Progenitor cell of endocrine pancreas (in vitro differentiated cells): ENCODE data around the gene TXNDC11. TPM values are rescaled to one million over a fixed set of nuclear protein-coding genes. Genes with fewer than 3 reads are reported as not detected.

Source experiments
- DNase-seq: peaks from one replicate; pipeline ENCODE4 v3.0.0; 2021; ENCODE audit warnings: low spot score; ENCODE audit not compliant: unreplicated experiment
- H3K27ac Mint-ChIP-seq: 2 replicates; pipeline ENCODE4 v1.8.0; 2021; ENCODE audit warnings: mild to moderate bottlenecking, moderate library complexity, mixed read lengths
- H3K27me3 Mint-ChIP-seq: 2 replicates; pipeline ENCODE4 v1.8.0; 2021; ENCODE audit warnings: mixed read lengths
- H3K36me3 Mint-ChIP-seq: 2 replicates; pipeline ENCODE4 v1.8.0; 2022; ENCODE audit warnings: mixed read lengths; ENCODE audit not compliant: insufficient read depth
- H3K4me1 Mint-ChIP-seq: 2 replicates; pipeline ENCODE4 v1.8.0; 2021; ENCODE audit warnings: low read depth, mixed read lengths
- H3K4me3 Mint-ChIP-seq: 2 replicates; pipeline ENCODE4 v1.8.0; 2021; ENCODE audit warnings: low read depth, mild to moderate bottlenecking, moderate library complexity, mixed read lengths
- H3K9me3 Mint-ChIP-seq: 2 replicates; pipeline ENCODE4 v1.8.0; 2021; ENCODE audit warnings: low read depth, mixed read lengths
- total RNA-seq: library from RNA; stranded (reverse); gene quantifications from 2 replicates; pipeline ENCODE4 v1.2.1, GENCODE V29; 2021
- TF ChIP-seq, protein P1 (sequence below): fragments of 200-600 bp; sonication (generic); IDR thresholded peaks from one replicate; pipeline ENCODE4 v1.5.0; 2021; ENCODE audit warnings: antibody characterized with exemption, mild to moderate bottlenecking; ENCODE audit not compliant: unreplicated experiment

TXNDC11 gene
- total RNA-seq, 1 donor from 2014 or later = 30.8 TPM

DNA sequence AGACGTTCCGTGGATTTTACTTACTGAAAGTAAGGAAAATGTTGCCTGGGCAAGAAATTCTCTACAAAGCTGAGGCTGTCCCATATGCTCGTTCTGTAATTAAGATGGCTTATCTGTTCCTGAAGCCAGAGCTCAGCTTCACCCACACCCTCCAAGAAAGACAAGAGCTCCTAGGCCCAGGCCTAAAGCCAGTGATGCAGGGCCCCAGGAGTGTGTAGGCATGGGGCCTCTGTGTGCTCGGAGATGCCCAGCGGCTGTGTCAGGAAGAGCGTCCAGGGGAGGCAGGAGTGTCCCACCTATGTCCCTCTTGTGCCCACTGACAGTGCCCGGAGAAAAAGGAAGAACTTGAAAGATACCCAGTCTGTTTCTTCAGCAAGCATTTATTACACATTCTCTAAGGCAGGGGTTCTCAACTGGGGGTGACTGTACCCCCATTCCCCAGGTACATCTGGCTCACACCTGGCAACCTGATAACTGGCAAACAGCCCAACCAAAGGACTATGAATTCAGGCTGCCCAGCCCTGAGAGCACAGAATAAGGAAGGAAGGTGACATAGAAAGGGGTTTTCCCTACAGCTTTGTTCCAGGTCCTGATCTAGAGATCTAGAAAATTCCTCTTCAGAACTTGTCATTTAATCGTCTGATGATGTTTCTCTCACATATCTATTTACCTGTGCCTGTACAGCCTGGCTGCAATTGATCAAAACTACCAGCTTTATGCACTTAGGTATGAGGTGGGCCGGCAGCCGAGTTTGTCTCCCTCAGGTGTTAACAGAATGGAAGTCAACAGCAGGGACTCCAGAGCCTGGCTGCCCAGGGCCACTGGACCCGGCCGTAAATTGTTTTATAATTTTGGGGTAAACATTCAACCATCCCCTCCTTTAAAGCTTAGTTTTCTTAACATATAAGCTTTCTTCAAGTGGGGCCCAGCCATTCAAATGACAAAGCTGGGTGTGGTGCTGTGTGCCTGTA lies 62.4 kb downstream of the TXNDC11 start:
- H3K4me1 Mint-ChIP-seq = peaks cover 1% of the 10 kb centered on the region
- H3K36me3 Mint-ChIP-seq = peaks cover 26% of the 10 kb centered on the region
- H3K27ac Mint-ChIP-seq = peak overlapping the region; percentile 43
- DNase-seq = no peak
- TF ChIP-seq, protein P1, sequence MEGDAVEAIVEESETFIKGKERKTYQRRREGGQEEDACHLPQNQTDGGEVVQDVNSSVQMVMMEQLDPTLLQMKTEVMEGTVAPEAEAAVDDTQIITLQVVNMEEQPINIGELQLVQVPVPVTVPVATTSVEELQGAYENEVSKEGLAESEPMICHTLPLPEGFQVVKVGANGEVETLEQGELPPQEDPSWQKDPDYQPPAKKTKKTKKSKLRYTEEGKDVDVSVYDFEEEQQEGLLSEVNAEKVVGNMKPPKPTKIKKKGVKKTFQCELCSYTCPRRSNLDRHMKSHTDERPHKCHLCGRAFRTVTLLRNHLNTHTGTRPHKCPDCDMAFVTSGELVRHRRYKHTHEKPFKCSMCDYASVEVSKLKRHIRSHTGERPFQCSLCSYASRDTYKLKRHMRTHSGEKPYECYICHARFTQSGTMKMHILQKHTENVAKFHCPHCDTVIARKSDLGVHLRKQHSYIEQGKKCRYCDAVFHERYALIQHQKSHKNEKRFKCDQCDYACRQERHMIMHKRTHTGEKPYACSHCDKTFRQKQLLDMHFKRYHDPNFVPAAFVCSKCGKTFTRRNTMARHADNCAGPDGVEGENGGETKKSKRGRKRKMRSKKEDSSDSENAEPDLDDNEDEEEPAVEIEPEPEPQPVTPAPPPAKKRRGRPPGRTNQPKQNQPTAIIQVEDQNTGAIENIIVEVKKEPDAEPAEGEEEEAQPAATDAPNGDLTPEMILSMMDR = no peak
- H3K27me3 Mint-ChIP-seq = no peaks in the 10 kb centered on the region
- H3K4me3 Mint-ChIP-seq = no peak overlapping the region
- no peaks in the 10 kb centered on the region for H3K9me3 Mint-ChIP-seq

DNA sequence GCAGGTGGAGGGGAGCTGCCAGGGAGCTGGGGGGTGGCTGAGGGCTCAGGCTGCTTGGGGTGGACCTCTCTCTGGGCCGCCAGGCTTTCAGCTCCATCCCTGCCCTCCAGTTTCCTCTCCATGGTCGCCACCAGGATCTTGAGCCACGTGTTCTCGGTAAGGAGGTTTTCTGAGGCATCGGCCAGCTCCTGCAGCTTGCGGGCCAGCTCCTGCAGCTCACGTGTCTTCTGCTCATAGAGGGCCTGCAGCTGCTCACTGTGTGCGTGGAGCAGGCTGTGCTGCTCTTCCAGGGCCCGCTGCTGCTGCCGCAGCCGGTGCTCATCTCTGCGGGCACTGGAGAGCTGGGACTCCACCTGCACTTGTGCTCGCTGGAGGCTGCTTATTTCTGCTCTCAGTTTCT lies 63.4 kb downstream of the TXNDC11 start:
- no peak for DNase-seq
- H3K27ac Mint-ChIP-seq = no peak overlapping the region
- no peaks in the 10 kb centered on the region for H3K9me3 Mint-ChIP-seq

DNA sequence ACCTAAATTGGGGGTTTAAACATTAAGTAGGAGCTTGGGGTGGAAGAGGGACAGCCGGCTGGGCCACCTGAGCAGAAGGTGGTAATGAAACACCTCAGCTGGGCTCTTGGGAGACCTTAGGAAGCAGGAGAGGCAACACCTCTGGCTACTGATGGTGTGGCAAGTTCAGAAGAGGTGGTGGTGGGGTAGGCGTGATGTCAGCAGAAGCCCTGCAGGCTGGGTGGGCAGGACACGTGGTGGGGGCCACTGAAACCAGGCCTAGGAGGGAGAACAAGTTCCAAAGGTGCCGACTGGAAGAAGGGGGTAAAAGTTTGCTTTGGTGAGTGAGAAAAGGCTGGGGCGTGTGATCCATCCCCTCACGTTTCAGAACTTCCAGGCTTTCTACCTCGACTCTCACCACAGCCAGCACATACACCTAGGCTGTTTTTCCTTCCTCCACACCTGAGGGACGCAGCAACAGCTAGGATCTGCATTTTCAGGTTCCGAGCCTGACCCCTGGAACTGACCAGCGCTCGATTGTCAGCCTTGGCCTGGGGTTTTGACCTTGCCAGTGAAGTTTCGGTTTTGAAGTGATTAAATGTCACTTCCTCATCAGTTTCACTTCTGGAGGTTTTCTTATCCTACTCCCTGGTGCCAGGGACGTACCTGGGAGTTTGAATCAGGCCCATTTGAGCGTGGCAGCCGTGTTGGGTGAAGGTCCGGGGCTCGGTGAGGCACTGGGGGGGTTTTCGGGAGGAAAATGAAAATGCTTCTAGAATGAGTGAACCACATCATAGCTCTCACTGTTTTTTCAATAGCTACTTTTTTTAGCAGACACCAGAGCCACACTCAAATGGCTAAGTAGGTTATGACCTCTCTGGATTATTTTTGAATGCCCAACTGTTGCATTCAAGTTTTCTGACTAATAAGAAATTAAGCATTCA lies 64.4 kb downstream of the TXNDC11 start:
- TF ChIP-seq, protein P1 = no peak
- no peaks in the 10 kb centered on the region for H3K27me3 Mint-ChIP-seq
- no peak for DNase-seq
- H3K4me1 Mint-ChIP-seq = peaks cover 4% of the 10 kb centered on the region
- H3K4me3 Mint-ChIP-seq = no peak overlapping the region
- H3K9me3 Mint-ChIP-seq = no peaks in the 10 kb centered on the region
- peak overlapping the region; percentile 89 for H3K27ac Mint-ChIP-seq
- peaks cover 14% of the 10 kb centered on the region for H3K36me3 Mint-ChIP-seq

More for the DNA sequence above, 63.4 kb downstream of the TXNDC11 start:
- no peak overlapping the region for H3K4me3 Mint-ChIP-seq
- TF ChIP-seq, protein P1 = no peak
- H3K27me3 Mint-ChIP-seq = no peaks in the 10 kb centered on the region
- peaks cover 4% of the 10 kb centered on the region for H3K4me1 Mint-ChIP-seq
- peaks cover 21% of the 10 kb centered on the region for H3K36me3 Mint-ChIP-seq

DNA sequence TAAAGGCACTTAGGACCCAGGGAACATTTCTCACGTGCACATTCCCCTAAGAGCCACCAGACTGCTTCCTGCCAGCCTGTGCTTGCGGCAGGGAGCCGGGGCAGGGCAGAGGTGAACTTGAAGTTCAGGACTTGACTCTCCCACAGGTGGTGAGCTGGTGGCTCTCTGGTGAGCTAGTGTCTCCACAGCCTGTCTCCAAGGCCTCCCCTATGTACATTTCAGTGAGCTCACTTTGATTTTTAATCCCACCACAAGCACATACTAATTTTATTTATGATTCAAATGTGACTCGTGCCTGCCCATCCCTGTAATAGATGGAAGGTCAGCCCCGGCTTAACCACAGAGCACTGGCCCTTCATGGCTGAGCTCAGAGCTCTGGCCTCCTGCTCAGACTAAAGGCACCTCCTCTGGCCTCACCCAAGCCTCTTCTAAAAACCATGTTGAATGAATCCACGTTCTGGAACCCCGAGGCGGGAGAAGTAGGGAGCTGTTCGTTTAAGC lies 65.2 kb downstream of the TXNDC11 start:
- no peak for DNase-seq
- H3K9me3 Mint-ChIP-seq = no peaks in the 10 kb centered on the region
- peak overlapping the region; percentile 89 for H3K27ac Mint-ChIP-seq
- H3K27me3 Mint-ChIP-seq = no peaks in the 10 kb centered on the region
- TF ChIP-seq, protein P1 = no peak
- peaks cover 7% of the 10 kb centered on the region for H3K4me1 Mint-ChIP-seq
- peaks cover 9% of the 10 kb centered on the region for H3K36me3 Mint-ChIP-seq
- no peak overlapping the region for H3K4me3 Mint-ChIP-seq

DNA sequence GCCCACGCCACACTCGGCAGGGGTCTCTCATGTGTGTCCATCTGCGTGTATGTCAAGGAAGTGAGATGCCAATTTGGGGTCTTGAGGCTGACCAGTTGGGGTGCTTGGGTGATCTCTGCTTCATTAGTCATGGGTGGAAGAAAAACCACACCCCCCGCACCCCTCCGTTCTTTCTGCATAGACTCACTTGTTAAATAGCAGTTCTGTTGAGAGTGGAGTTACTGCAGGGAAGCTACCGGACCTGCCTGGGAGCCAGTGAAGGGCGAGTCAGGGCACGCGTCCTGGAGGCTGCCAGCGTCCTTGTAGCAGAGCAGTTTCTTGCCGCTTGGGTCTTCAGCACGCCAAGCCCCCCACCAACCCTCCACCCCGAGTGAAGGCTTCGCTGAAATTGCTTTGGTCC lies 65.9 kb downstream of the TXNDC11 start:
- TF ChIP-seq, protein P1 = no peak
- no peak overlapping the region for H3K27ac Mint-ChIP-seq
- no peak for DNase-seq
- no peaks in the 10 kb centered on the region for H3K27me3 Mint-ChIP-seq
- peaks cover 10% of the 10 kb centered on the region for H3K36me3 Mint-ChIP-seq
- peaks cover 14% of the 10 kb centered on the region for H3K4me1 Mint-ChIP-seq
- H3K4me3 Mint-ChIP-seq = no peak overlapping the region
- no peaks in the 10 kb centered on the region for H3K9me3 Mint-ChIP-seq
